Stimulated activated CD4-positive, alpha-beta T cell treated with anti-CD3 and anti-CD28 coated beads, Interleukin-1b, Interleukin-23, amount 100 ng/mL, for 24 hours (primary cell): ENCODE measurements around the gene POLR3K.

Experiments
- DNase-seq, 4 experiments: peaks; one replicate each; pipeline ENCODE4 v3.0.0-alpha.2; 2020; ENCODE audit warnings: low read depth in 4 of 4, low spot score in 1 of 4

Gene POLR3K

GRCh38 chr16:79151-80054, 26.0 kb upstream of the POLR3K start:
- no peak for DNase-seq

- DNase-seq = no peak
These were observed 25.2 kb upstream of the POLR3K start for GRCh38 chr16:78444-79150.

GRCh38 chr16:77807-78443, 24.5 kb upstream of the POLR3K start, which contains the start of gene MPG:
Gene MPG, plus strand, starts transcription at chr16:78225. Its CDS starts 85 bp downstream, at chr16:78310.
- peak; percentile 49 to 81 (median 76) for DNase-seq

- peak in 1 of 4 experiments; percentile 31 for DNase-seq
These were observed 23.9 kb upstream of the POLR3K start for GRCh38 chr16:77273-77806.

GRCh38 chr16:76535-77272, 23.3 kb upstream of the POLR3K start:
- no peak for DNase-seq

- no peak for DNase-seq
These were observed 22.4 kb upstream of the POLR3K start for GRCh38 chr16:75580-76501.

GRCh38 chr16:74747-75334, 21.4 kb upstream of the POLR3K start:
- no peak for DNase-seq

- no peak for DNase-seq
These were observed 20.8 kb upstream of the POLR3K start for GRCh38 chr16:74051-74746.

GRCh38 chr16:72561-73548, 19.4 kb upstream of the POLR3K start, which contains the start of gene RHBDF1:
Gene RHBDF1, minus strand, starts transcription at chr16:72631. Its CDS starts 7,616 bp downstream, at chr16:65015.
- DNase-seq = no peak

- DNase-seq = no peak
These were observed 18.4 kb upstream of the POLR3K start for GRCh38 chr16:71540-72401.

- no peak for DNase-seq
These were observed 17.8 kb upstream of the POLR3K start for GRCh38 chr16:71210-71539.

- no peak for DNase-seq
These were observed 15.8 kb upstream of the POLR3K start for GRCh38 chr16:69181-69580.

GRCh38 chr16:67884-68789, 14.7 kb upstream of the POLR3K start:
- DNase-seq = no peak

GRCh38 chr16:67183-67791, 13.9 kb upstream of the POLR3K start:
- no peak for DNase-seq
